CD14-positive monocyte (primary cell): Measurements from ENCODE around the gene MMP15. TPM values are rescaled to one million over a fixed set of nuclear protein-coding genes. Genes with fewer than 3 reads are reported as not detected.
A peak's percentile ranks its signal among the peaks of the same experiment; 100 is the strongest.

Source experiments
- DNase-seq, 3 donors: peaks; one replicate each; pipeline ENCODE4 v3.0.0-alpha.2; 2011 to 2022
- H2AFZ ChIP-seq: 2 replicates; pipeline ENCODE4 v1.6.0; 2012; ENCODE audit warnings: mild to moderate bottlenecking, low read depth, low read length, inconsistent platforms; ENCODE audit not compliant: insufficient read depth, poor library complexity, severe bottlenecking
- H3K27ac ChIP-seq, 2 donors: 1 replicate in 1 of 2; 2 replicates in 1 of 2; pipeline ENCODE4 v1.5.1; 2012 to 2013; ENCODE audit warnings: low read length in 2 of 2, control low read depth in 1 of 2, inconsistent platforms in 1 of 2, low read depth in 1 of 2, mild to moderate bottlenecking in 1 of 2
- H3K27me3 ChIP-seq, 2 donors: one replicate each; pipeline versions ENCODE4 v1.6.0 to v1.6.1; 2011 to 2013; ENCODE audit warnings: low read length in 2 of 2; ENCODE audit not compliant: control insufficient read depth in 2 of 2, insufficient read depth in 2 of 2
- H3K36me3 ChIP-seq, 2 donors: replicated peaks in 1 of 2; 1 replicate in 1 of 2; 2 replicates in 1 of 2; pipeline versions ENCODE4 v1.5.1 to v1.6.1; 2012 to 2013; ENCODE audit warnings: low read length in 2 of 2, control low read depth in 1 of 2, inconsistent platforms in 1 of 2, mild to moderate bottlenecking in 1 of 2; ENCODE audit not compliant: insufficient read depth in 2 of 2, control insufficient read depth in 1 of 2
- H3K4me1 ChIP-seq, 2 donors: 1 replicate in 1 of 2; 2 replicates in 1 of 2; pipeline versions ENCODE4 v1.5.1 to v1.6.1; 2012 to 2013; ENCODE audit warnings: low read length in 2 of 2, control low read depth in 1 of 2, inconsistent platforms in 1 of 2, mild to moderate bottlenecking in 1 of 2, moderate library complexity in 1 of 2; ENCODE audit not compliant: insufficient read depth in 2 of 2, control insufficient read depth in 1 of 2
- H3K4me2 ChIP-seq: replicated peaks from 2 replicates; pipeline ENCODE3; 2012; ENCODE audit warnings: low read length, moderate library complexity, mild to moderate bottlenecking; ENCODE audit not compliant: poor library complexity, severe bottlenecking; ENCODE audit errors: extremely low read depth
- H3K4me3 ChIP-seq, 3 experiments: fragments of 200-600 bp in 1 of 3; sonication (generic) in 1 of 3; replicated peaks in 1 of 3; 1 replicate in 2 of 3; 2 replicates in 1 of 3; pipeline ENCODE4 v1.5.1; 2011 to 2013; ENCODE audit warnings: low read length in 3 of 3, mild to moderate bottlenecking in 3 of 3, control low read depth in 2 of 3, low read depth in 2 of 3, inconsistent platforms in 1 of 3, moderate library complexity in 1 of 3
- H3K79me2 ChIP-seq: 2 replicates; pipeline ENCODE4 v1.6.0; 2012; ENCODE audit warnings: mild to moderate bottlenecking, control low read depth, inconsistent platforms, low read length, moderate library complexity; ENCODE audit not compliant: insufficient read depth
- H3K9ac ChIP-seq: 2 replicates; pipeline ENCODE4 v1.6.0; 2017; ENCODE audit warnings: low read length, mild to moderate bottlenecking; ENCODE audit not compliant: insufficient read depth, poor library complexity, severe bottlenecking
- H3K9me3 ChIP-seq, 2 donors: replicated peaks in 1 of 2; 1 replicate in 1 of 2; 2 replicates in 1 of 2; pipeline versions ENCODE4 v1.5.1 to v1.6.1; 2012 to 2013; ENCODE audit warnings: low read length in 2 of 2, control low read depth in 1 of 2; ENCODE audit not compliant: control insufficient read depth in 1 of 2, insufficient read depth in 1 of 2
- H4K20me1 ChIP-seq: 2 replicates; pipeline ENCODE4 v1.6.0; 2012; ENCODE audit warnings: mild to moderate bottlenecking, low read length, control low read depth, moderate library complexity; ENCODE audit not compliant: insufficient read depth
- H3K27ac Mint-ChIP-seq, 7 donors: one replicate each; pipeline ENCODE4 v1.8.0; 2020; ENCODE audit warnings: mild to moderate bottlenecking in 7 of 7, mixed read lengths in 7 of 7, moderate library complexity in 6 of 7, inconsistent platforms in 2 of 7
- H3K27me3 Mint-ChIP-seq, 3 donors: one replicate each; pipeline ENCODE4 v1.8.0; 2021 to 2022; ENCODE audit warnings: low read depth in 3 of 3, mild to moderate bottlenecking in 3 of 3, mixed read lengths in 3 of 3, moderate library complexity in 3 of 3, inconsistent platforms in 1 of 3
- H3K36me3 Mint-ChIP-seq, 2 donors: one replicate each; pipeline ENCODE4 v1.8.0; 2020; ENCODE audit warnings: mixed read lengths in 2 of 2, inconsistent platforms in 1 of 2, mild to moderate bottlenecking in 1 of 2
- H3K4me1 Mint-ChIP-seq: one replicate; pipeline ENCODE4 v1.8.0; 2020; ENCODE audit warnings: mild to moderate bottlenecking, mixed read lengths
- H3K4me3 Mint-ChIP-seq, 2 donors: one replicate each; pipeline ENCODE4 v1.8.0; 2020; ENCODE audit warnings: mild to moderate bottlenecking in 2 of 2, mixed read lengths in 2 of 2, moderate library complexity in 1 of 2
- H3K9me3 Mint-ChIP-seq, 7 donors: one replicate each; pipeline ENCODE4 v1.8.0; 2020 to 2022; ENCODE audit warnings: mixed read lengths in 7 of 7, mild to moderate bottlenecking in 6 of 7, moderate library complexity in 6 of 7, inconsistent platforms in 2 of 7
- CTCF ChIP-seq: fragments of 200-600 bp; IDR thresholded peaks from one replicate; pipeline ENCODE4 v1.8.0; 2022; ENCODE audit warnings: antibody characterized with exemption, mild to moderate bottlenecking
- WGBS: methylation state at CpG from one replicate; pipeline ENCODE4 v1.1.5; 2013; ENCODE audit warnings: missing lambda C conversion rate; ENCODE audit not compliant: insufficient coverage; 5-methylcytosine and 5-hydroxymethylcytosine counted together
- intact Hi-C, 2 donors: fragments of 100-400 bp; cut with micrococcal nuclease; formaldehyde crosslinking; loops; one replicate each; pipeline versions ENCODE4 v1.15.0 to v1.15.1; 2023
- polyA plus RNA-seq, 3 donors: library from polyadenylated mRNA; depleted of rRNA in 1 of 3; unstranded in 2 of 3; stranded (reverse) in 1 of 3; fragments of 300-500 nt in 2 of 3; fragments of >200 nt in 1 of 3; fragmentation: Illumina TruSeq in 2 of 3; gene quantifications; 1 replicate in 2 of 3; 2 replicates in 1 of 3; pipeline ENCODE4 v1.2.3, GENCODE V29; 2012 to 2021

MMP15 gene
- polyA plus RNA-seq, 3 donors: not detected

DNA sequence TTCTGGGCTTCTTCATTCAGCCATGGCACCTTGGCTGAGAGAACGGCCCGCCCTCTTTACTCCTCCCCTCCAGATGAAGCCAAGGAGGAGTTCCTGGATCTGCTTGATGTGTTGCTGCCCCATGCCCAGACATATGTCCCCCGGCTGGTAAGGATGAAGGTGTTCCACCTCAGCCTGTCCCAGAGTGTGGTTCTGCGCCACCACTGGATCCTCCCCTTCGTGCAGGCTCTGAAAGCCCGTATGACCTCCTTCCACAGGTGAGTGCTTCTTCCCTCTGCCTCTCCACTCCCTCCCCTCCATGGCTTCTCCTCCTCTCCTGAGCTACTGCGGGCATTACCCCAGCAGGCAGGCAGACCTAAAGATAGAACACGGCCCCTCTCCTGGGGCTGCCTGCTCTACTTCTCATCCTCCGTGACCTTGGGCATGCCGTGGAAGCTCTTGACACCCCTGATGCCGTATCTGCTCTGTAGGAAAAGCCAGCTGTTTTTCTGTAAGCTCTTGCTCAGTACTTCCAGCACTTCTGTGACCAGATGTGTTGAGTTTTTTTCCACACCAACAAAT lies 15.6 kb upstream of the MMP15 start:
- 100% methylated on average over 9 of the region's 11 CpGs for WGBS

DNA sequence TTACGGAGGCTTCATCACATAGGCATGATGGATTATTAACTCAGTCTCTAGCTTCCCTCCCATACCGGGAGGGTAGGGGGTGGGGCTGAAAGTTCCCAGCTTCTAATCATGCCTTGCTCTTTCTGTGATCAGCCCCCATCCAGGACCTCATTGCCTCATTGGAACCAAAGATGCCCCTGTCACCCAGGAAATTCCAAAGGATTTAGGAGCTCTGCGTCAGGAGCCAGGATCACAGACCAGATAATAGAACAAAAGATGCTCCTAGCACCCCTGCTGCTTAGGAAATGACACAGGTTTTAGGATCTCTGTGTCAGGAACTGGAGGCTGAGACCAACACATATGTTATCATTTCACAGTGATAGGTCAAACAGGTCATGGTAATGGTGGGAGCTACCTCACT lies 14.7 kb upstream of the MMP15 start:
- H3K4me1 Mint-ChIP-seq: peaks cover 4% of the 10 kb centered on the region
- H3K9me3 Mint-ChIP-seq: peaks cover 0 to 9% (median 6%) of the 10 kb centered on the region in 7 donors
- WGBS: 86% methylated on average over 1 of the region's 3 CpGs
- no peak overlapping the region for H3K4me3 ChIP-seq
- no peak overlapping the region for H3K9ac ChIP-seq
- H3K27ac ChIP-seq: no peak overlapping the region
- intact Hi-C loops: loop anchor here (10.0 kb wide), 1 partner anchor 114 kb away; the partner anchor contains the start of gene CFAP20 (in 2 of the 2)
- DNase-seq: no peak
- peaks cover 0 to 1% (median 0%) of the 10 kb centered on the region in 3 donors for H3K27me3 Mint-ChIP-seq
- peaks cover 0 to 6% of the 10 kb centered on the region in 2 donors for H3K9me3 ChIP-seq
- no peak overlapping the region for H2AFZ ChIP-seq
- no peak for TF ChIP-seq CTCF
- H3K4me1 ChIP-seq: no peaks in the 10 kb centered on the region
- H3K79me2 ChIP-seq: peaks cover 19% of the 10 kb centered on the region
- H3K36me3 ChIP-seq: peaks cover 51 to 80% of the 10 kb centered on the region in 2 donors
- H3K36me3 Mint-ChIP-seq: peaks cover 62 to 78% of the 10 kb centered on the region in 2 donors
- no peak overlapping the region for H3K27ac Mint-ChIP-seq
- no peaks in the 10 kb centered on the region for H3K27me3 ChIP-seq
- peaks cover 8% of the 10 kb centered on the region for H4K20me1 ChIP-seq
- no peak overlapping the region for H3K4me2 ChIP-seq
- H3K4me3 Mint-ChIP-seq: no peak overlapping the region

More for the DNA sequence above, 15.6 kb upstream of the MMP15 start:
- Histone ChIP-seq H3K79me2 (peaks cover 22% of the 10 kb centered on the region), H4K20me1 (peaks cover 13% of the 10 kb centered on the region), H3K9me3 (peaks cover 0 to 6% of the 10 kb centered on the region in 2 donors), H3K36me3 (peaks cover 48 to 74% of the 10 kb centered on the region in 2 donors), H3K27me3 (no peaks in the 10 kb centered on the region), H3K27ac (no peak overlapping the region), H3K4me2 (no peak overlapping the region), H3K4me3 (no peak overlapping the region), H2AFZ (no peak overlapping the region), H3K4me1 (no peaks in the 10 kb centered on the region), H3K9ac (no peak overlapping the region)
- H3K4me3 Mint-ChIP-seq: no peak overlapping the region
- intact Hi-C loops: loop anchor here (5.0 to 10.0 kb wide), 3 partner anchors 115 to 208 kb away; partner anchors contain the start of genes CFAP20 (in 2 of the 2) and KIFC3 (in 2 of the 2)
- no peak for DNase-seq
- peaks cover 66 to 83% of the 10 kb centered on the region in 2 donors for H3K36me3 Mint-ChIP-seq
- TF ChIP-seq CTCF: no peak
- peaks cover 6% of the 10 kb centered on the region for H3K4me1 Mint-ChIP-seq
- H3K9me3 Mint-ChIP-seq: peaks cover 0 to 10% (median 6%) of the 10 kb centered on the region in 7 donors
- H3K27me3 Mint-ChIP-seq: peaks cover 0 to 1% (median 0%) of the 10 kb centered on the region in 3 donors
- peak overlapping the region in 1 of 7 donors; percentile 82 for H3K27ac Mint-ChIP-seq
